NCI-H2081 treated with DMSO at 0.1 percent for 48 hours (cell line): ENCODE measurements around the gene TMEM170B.

Experiments
- DNase-seq: peaks from one replicate; lab custom pipeline; 2025; lab: John Stamatoyannopoulos, UW

The TMEM170B gene

GRCh38 chr6:11616200-11616611 lies 78.7 kb downstream of the TMEM170B start:
- DNase-seq: no peak

- no peak for DNase-seq
Measured at GRCh38 chr6:11618533-11618932, 81.0 kb downstream of the TMEM170B start.

- no peak for DNase-seq
Measured at GRCh38 chr6:11621119-11621518, 83.6 kb downstream of the TMEM170B start.

- no peak for DNase-seq
Measured at GRCh38 chr6:11622156-11622555, 84.6 kb downstream of the TMEM170B start.

DNA sequence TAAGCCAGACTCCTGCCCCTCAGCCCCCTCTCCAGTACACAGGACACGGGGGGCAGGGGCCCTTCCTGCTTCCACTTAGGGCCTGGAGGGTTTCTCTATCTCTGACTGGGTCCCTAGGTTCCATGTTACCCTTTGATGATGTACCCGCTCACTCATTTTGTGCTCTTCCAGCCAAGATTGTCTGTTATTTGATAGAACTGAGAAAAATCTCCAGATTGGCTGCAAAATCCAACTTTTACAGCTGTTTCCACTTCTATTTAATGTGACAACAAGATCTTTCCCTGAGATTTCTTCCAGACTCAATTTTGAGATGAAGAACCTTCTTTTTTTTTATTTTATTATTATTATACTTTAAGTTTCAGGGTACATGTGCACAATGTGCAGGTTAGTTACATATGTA lies 85.7 kb downstream of the TMEM170B start:
- DNase-seq: no peak

DNA sequence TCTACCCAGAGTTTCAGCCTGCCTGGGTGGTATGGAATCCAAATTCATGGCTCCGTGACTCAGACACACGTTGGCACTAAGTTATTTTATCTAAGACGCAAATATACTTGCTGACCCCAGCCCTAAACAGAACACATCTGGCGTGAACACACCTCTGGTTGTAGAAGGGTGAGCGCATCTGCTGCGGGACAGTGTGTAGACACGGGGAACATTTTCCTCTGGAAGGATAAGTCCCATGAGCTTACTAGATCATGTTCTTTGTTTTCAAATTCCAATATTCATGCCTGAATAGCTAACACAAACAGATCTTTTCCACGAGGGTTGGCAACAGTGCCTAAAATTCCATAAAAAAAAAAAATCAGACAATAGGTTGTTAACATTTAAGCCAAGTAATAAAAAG lies 87.8 kb downstream of the TMEM170B start:
- DNase-seq: no peak

DNA sequence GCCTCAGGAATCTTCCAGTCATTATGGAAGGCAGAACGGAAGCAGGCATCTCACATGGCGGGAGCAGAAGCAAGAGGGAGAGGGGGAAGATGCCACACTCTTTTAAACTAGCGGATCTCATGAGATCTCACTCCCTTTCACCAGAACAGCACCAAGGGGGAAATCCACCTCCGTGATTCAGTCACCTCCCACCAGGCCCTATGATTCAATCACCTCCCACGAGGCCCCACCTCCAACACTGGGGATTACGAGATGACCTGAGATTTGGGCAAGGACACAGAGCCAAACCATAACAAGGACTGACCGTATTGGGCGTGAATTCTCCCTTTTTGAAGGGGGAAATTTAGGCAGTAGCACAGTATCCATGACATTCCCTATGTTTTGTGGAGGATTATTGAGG lies 88.8 kb downstream of the TMEM170B start:
- no peak for DNase-seq

- no peak for DNase-seq
Measured at GRCh38 chr6:11628562-11628961, 91.0 kb downstream of the TMEM170B start.

DNA sequence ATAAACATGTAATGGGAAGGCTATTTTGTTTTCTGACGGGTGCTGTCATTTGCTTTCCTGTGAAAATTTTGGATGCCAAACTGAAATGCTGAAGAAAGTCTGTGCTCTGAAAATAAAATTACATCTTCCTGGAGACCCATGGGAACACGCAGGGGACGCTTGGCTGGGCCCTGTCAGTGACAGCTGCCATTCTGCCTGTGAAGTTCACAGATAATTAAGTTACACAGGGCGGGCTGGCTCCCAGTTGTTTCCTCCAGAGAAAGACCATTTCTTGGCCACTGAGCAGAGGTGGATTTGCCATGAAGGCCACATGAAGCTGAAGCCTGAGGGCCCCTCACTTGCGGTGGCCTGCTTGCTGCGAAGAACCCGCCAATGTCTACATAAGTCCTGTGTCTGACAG lies 93.5 kb downstream of the TMEM170B start:
- no peak for DNase-seq

DNA sequence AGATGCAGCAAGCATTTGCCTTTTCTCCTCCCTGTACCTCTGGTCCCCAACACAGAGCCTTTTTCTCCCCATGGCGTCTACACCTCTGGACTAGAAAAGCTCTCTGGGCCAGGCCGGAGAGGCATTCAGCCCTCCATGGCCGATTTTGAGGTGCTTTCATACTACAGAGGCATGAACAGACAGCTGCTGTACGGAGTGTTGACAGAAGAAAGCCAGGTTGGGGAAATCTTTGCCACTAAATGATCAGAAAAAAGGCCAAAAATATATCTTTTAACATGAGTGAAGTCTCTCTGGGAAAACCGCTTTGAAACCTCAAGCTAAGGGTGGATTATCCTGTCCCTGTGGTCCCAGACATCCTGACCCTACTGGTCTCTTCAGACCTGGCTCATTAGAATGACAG lies 94.0 kb downstream of the TMEM170B start:
- DNase-seq: no peak

- DNase-seq: no peak
Measured at GRCh38 chr6:11632231-11632630, 94.7 kb downstream of the TMEM170B start.

GRCh38 chr6:11632795-11633511 lies 95.4 kb downstream of the TMEM170B start:
- DNase-seq: no peak
